Measurements from ENCODE around the gene VTA1.

DNA sequence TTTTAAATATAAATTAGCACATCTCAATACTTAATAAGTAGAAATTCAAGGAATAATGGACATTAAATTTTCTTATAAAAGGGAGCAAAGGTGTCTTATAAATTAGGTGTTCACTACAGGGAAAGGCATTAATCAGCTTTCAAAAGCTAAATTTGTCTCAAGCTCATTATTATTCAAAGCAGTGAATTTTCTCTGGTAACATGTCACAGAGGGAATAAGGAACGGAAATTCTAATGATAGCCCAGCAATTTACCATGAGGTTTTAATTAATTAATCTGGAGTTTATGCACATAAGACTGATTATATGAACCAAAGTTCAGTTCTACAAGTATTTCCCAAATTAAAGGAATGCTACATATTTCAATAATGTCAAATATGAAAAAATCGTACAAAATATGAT lies 29.7 kb upstream of the VTA1 start:
- TF ChIP-seq POLR2A (IDR thresholded peaks at IDR 0.05; ENCODE audit: low read length) (no peak), GATA1 (IDR thresholded peaks at IDR 0.05; ENCODE audit: low read depth, low read length) (no peak)

All from erythroblast (primary cell).